H1 (cell line): ENCODE data around the gene FSTL4.

Source experiments
- ATF2 ChIP-seq: IDR thresholded peaks from 2 replicates; pipeline ENCODE4 v1.6.1; 2012; ENCODE audit warnings: low read length, inconsistent platforms
- CEBPB ChIP-seq: IDR thresholded peaks from 2 replicates; pipeline ENCODE4 v1.6.1; 2012; ENCODE audit warnings: low read depth, low read length
- CTCF ChIP-seq, 3 experiments: IDR thresholded peaks; 1 replicate in 2 of 3; 2 replicates in 1 of 3; pipeline versions ENCODE4 v1.5.1 to v1.6.1; 2011; ENCODE audit warnings: low read length in 3 of 3, mild to moderate bottlenecking in 3 of 3, inconsistent platforms in 2 of 3, low read depth in 1 of 3, moderate library complexity in 1 of 3; ENCODE audit not compliant: insufficient read depth in 1 of 3; ENCODE audit errors: control extremely low read depth in 1 of 3
- EP300 ChIP-seq, 2 experiments: IDR thresholded peaks; 1 replicate in 1 of 2; 2 replicates in 1 of 2; pipeline ENCODE4 v1.6.1; 2011 to 2012; ENCODE audit warnings: low read depth in 2 of 2, low read length in 2 of 2, mild to moderate bottlenecking in 2 of 2, borderline replicate concordance in 1 of 2, inconsistent platforms in 1 of 2, moderate library complexity in 1 of 2
- EZH2 ChIP-seq: fragments of 200-600 bp; sonication (generic); IDR thresholded peaks from 2 replicates; pipeline ENCODE4 v1.7.1; 2012; ENCODE audit warnings: low read depth, mild to moderate bottlenecking, moderate library complexity, low read length, inconsistent platforms; ENCODE audit not compliant: severe bottlenecking
- GABPA ChIP-seq: IDR thresholded peaks from 2 replicates; pipeline ENCODE4 v1.6.1; 2011; ENCODE audit warnings: mild to moderate bottlenecking, low read length, moderate library complexity, borderline replicate concordance; ENCODE audit not compliant: insufficient read depth
- JUND ChIP-seq: IDR thresholded peaks from 2 replicates; pipeline ENCODE4 v1.6.1; 2011; ENCODE audit warnings: mild to moderate bottlenecking, improper control_type of control experiment, low read length
- MAX ChIP-seq: IDR thresholded peaks from 2 replicates; pipeline ENCODE4 v1.6.1; 2012; ENCODE audit warnings: inconsistent platforms
- POLR2A ChIP-seq, 2 experiments: IDR thresholded peaks; 1 replicate in 1 of 2; 2 replicates in 1 of 2; pipeline ENCODE4 v1.6.1; 2011; ENCODE audit warnings: low read depth in 2 of 2, low read length in 2 of 2, mild to moderate bottlenecking in 2 of 2; ENCODE audit errors: control extremely low read depth in 1 of 2
- RBBP5 ChIP-seq: IDR thresholded peaks from 2 replicates; pipeline ENCODE4 v1.7.1; 2012; ENCODE audit warnings: low read depth, mild to moderate bottlenecking, inconsistent platforms, low read length, moderate library complexity, borderline replicate concordance
- TCF12 ChIP-seq: IDR thresholded peaks from 2 replicates; pipeline ENCODE4 v1.6.1; 2011; ENCODE audit warnings: low read depth, mild to moderate bottlenecking, low read length

DNA sequence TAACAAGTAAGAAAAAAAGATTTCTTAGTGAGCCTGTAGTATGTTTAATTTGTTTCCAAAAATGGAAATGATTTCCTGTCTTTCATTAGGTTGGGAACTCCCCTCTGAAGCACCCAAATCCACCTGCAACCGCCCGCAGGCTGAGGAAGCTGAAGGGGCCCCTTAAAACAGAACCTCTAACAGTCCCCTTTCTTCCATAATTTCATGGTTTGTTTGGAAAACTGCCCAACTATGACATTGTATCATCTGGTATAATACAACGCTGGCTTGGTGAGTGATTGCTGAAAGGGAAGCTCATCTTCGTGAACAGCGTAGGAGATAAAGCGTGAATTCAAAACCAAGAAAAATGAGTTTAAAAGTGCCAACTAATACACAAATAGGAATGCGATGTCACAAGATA, 215.5 kb downstream of the FSTL4 start:
- TF ChIP-seq CTCF (IDR thresholded peaks at IDR 0.05; ENCODE audit: control extremely low read depth in 1 of 3, insufficient read depth in 1 of 3, low read depth in 1 of 3, low read length in 3 of 3) (no peak), POLR2A (IDR thresholded peaks at IDR 0.05; ENCODE audit: control extremely low read depth in 1 of 2, low read depth in 2 of 2, low read length in 2 of 2) (no peak), EP300 (IDR thresholded peaks at IDR 0.05; ENCODE audit: borderline replicate concordance in 1 of 2, low read depth in 2 of 2, low read length in 2 of 2) (no peak), CEBPB (no peak), GABPA (no peak), RBBP5 (no peak), ATF2 (no peak), MAX (no peak), EZH2 (no peak), JUND (no peak), TCF12 (no peak)
